SHP77 treated with DMSO at 0.1 percent for 48 hours (cell line): Measurements from ENCODE around the gene LDAH.

Source experiments
- DNase-seq: peaks from one replicate; lab custom pipeline; 2025; lab: John Stamatoyannopoulos, UW

Gene LDAH

GRCh38 chr2:20682167-20682920, 140.6 kb downstream of the LDAH start:
- DNase-seq, result no peak

- DNase-seq, result no peak
Measured at GRCh38 chr2:20680744-20681375, 142.0 kb downstream of the LDAH start.

DNA sequence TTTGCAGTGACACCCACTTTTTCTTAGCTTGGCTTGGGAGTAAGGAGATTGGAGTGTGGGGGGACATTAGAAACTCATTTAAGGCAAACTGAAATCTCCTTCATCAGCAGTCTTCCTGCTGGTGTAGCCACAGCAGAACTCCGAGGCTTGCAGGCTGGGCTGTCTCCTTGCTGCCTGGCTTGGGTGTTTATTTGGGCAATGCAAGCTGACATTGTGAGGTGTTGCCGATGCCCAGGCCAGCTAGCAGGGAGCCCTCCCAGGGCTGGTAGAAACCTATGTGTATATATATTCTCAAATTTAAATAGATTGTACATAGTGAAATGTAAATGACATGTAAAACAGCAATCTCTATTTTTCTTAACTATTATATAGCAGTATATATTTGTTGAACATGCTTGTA, 144.1 kb downstream of the LDAH start:
- no peak for DNase-seq

- no peak for DNase-seq
Measured at GRCh38 chr2:20678086-20678395, 144.9 kb downstream of the LDAH start.

- no peak for DNase-seq
Measured at GRCh38 chr2:20677301-20678085, 145.4 kb downstream of the LDAH start.

DNA sequence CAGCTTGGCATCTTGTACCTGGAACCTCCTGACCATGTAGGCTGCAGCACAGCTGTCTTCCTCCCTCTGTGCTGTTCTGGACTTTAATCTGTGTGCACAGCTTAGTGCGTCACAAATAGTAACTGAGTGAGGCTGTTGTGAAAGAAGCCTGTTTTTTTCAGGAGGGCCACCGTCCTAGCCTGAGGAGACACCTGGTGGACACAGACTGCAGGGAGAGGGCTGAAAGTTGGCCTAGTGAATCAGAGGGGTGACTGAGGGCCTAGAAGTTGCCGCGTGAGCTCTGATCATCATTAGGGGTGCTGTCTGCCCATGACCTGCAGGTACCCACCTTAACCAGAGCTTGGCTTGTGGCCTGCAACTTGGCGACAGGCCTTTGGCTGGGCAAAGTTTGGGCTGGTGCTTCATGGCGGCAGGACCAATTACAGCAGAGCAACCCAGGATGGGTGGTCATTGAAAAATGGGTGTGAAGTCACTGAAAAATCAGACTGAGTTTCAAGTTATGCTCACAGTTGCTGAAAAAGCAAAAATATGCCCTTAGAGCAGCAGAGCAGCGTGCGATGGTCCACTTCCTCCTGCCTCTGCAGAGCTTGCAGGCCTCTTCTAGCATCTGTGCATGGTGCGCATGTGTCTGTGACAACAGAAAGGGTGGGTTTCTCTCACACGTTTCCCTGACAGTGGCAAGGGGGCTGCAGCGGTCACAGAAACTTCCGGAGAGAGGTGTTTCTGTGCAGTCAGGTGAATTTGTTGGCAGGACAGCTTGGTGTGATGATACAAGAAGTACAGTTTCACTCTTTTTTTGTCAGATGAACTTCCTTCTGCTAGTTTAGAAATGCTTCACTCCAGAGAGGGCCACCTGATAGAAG, 146.3 kb downstream of the LDAH start:
- no peak for DNase-seq

DNA sequence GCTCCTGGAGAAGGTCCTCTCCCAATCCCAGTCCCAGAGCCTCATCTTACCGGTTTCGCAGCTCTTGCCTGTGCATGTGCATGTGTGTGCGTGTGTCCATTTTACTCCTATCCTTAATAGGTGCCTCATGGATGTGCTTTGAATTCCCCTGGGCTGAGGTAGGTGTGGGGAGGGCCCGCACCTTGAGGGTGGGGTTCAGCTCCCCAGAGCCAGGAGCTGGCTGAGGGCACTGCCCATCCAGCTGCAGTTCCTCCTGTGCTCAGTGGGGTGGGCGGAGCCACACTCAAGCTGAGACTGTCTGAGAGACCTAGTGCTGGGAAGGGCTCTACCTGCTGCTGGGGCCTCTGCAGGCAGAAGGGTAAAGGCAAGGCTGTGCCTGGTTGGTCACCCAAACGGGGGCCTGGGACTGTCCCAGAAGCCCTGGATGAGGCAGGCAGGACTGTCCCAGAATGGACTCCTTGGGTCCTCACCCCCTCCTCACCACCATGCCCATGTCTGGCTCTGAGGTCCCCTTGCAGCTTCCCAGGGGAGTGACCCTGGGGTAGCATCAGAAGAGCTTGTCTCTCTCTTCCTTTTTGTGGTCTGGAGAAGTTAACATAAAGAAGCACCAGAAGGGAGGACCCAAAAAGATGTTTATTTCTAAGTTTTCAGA, 147.1 kb downstream of the LDAH start:
- no peak for DNase-seq

DNA sequence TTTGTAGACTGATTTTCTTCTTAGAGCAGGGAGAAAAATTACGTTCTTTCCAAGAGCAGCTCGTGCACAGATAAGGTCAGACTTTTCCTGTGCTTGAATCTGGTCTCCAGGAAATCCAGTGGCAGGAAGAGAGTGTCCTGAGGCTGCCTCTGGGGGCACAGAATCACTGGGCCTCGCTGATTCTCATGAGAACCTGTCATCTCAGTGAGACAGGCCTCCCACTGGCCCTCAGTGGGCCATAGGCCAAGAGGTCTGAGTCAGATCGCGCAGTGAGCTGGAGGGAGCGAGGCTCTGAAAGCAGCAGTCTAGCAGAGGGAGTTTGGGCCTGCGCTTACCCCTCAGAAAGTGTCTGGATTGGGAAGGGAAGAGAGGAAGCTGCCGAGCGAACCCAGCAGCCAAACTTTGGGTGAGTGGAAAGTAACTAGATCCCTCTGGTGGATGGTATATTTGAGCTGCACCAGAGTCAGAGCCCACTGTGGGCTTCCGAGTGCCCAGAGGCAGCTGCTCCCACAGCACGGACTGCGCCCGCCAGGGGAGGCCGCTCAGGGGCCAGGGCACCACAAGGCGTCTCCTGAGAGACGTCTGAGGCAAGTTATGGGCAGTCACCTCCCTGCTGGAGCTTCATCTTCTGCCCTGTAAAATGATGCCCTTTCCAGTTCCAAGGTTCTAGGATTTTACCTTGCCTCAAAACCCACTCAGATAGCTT, 147.8 kb downstream of the LDAH start:
- no peak for DNase-seq

GRCh38 chr2:20674309-20674965, 148.5 kb downstream of the LDAH start:
- no peak for DNase-seq

DNA sequence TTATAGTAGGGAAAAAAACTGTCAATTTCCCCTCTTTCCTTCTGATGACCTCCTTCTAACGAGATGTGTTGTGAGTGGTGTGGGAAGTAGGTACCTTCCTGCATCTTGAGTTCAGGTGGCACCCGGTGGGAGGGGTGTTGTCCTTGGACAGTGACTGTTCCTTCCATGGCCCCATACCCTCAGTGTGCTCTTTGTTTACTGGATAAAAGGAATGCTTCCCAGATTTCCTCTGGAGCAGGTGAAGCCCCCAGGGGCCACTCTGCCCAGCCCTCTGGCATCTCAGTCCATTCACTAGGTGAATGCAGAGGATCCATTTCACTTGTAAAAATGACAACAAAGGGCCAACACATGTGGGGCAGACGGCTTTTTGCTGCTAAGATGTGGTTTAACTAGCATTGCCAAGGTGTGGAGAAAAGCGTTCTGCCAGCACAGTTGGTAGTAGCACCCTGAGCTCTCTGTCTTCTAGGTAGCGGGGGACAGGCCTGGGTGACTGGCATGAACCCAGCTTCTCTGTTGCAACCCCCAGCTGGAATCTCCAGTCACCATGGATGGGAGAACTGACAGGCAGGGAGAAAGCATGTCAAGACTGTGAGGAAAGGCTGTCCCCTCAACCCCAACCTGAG, 149.1 kb downstream of the LDAH start:
- no peak for DNase-seq

DNA sequence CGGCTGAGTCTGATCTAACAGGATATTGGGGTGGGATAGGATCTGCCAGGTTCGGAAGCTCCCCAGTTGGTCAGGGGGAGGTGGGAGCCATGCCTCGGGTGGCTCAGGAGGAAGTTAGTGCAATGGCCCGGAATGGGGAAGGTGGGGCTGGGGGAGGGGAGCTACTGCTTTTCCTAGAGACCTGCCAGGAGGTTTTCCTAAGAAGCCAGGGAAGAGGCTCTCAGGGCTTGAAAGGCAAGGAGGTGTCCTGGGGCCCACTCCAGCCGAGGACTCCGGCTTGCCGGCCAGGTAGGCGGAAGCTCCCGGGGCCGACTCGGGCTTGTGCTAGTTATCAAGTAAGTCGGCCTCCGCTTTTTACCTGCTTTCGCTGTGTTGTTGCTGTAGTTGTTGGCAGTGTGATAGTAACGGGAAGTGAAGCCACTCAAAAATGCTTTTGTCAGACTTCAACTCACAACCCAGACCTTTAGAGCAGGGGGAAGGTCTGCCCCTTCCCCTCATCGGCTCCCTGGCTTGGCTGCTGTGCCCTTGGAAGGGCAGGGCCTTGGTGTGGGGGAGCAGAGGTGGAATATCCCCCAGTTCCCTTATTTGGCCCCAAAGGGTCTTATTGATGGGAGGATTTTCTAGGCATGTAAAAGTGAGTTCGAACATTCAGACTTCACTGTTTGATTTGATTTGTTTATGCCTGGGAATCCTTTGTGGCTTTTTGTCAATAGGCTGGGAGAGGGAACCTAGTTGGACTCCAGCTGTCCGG, 150.5 kb downstream of the LDAH start:
- no peak for DNase-seq

- DNase-seq, result no peak
Measured at GRCh38 chr2:20671736-20672080, 151.2 kb downstream of the LDAH start.

- no peak for DNase-seq
Measured at GRCh38 chr2:20671036-20671735, 151.7 kb downstream of the LDAH start.

- DNase-seq, result no peak
Measured at GRCh38 chr2:20670315-20671035, 152.4 kb downstream of the LDAH start.

DNA sequence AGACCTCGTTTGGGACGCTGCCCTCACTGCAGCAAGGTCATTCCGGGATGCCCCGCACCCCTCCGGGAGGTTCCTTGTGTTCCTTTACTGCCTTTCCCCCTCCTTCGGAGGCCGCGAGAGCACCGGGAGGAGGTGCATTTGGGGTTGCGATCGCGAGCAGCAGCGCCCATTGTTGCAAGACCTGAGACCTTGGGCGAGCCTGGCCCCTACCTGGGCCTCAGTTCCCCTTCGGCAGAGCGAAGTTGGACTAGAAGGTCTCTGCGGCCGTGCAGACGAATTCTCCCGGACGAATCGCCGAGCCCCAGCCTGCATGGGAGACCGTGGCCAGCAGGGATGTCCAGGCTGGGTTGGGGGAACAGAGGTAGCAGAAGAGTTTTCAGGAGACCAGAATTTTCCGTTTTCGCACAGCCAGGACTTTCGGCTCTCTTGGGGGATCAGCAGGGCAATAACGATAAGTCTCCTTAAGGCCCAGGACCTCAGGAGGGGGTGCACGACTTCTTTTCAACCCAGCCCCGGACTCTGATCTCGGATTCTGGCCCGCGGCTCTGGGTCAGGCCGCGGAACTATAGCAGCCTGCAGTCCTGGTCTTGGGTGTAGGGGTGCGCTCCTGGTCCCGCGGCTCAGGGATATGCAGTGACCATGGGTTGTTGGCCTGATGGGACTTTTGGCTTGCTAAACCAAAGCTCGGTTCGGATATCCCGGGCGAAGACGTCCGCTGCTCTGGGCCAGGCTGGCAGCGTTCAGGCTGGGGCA, 153.2 kb downstream of the LDAH start:
- no peak for DNase-seq

GRCh38 chr2:20668871-20669475, 153.9 kb downstream of the LDAH start:
- DNase-seq, result no peak

DNA sequence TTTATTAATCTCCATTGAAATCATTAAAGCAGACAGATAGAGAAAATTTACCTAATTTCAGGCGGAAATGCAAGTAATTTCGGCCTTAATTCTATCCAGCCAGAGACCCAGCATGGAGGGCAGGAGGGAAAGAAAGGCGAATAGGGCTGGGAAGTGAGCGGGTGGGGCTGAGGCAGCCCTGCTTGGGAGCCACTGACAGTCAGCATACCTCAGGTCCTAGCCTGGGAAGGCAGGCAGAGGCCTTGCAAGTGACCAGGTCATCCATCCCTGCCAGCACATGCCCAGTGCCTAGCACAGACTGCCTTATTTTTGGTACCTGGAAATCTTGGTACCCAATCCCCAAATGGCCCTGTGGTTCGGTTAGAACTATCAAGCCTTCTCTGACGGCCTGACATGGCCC, 154.4 kb downstream of the LDAH start:
- DNase-seq, result no peak
